K562 (cell line): ENCODE measurements around the gene TMEM161B. TPM values are rescaled to one million over a fixed set of nuclear protein-coding genes. Genes with fewer than 3 reads are reported as not detected.

Source experiments
- BCL6 ChIP-seq: fragments of 250-450 bp; sonication (Bioruptor Pico); IDR thresholded peaks from 2 replicates; pipeline ENCODE4 v1.4.0; 2020
- BDP1 ChIP-seq: IDR thresholded peaks from 3 replicates; pipeline ENCODE4 v1.6.1; 2011; ENCODE audit not compliant: insufficient read length, insufficient read depth
- GTF2A2 ChIP-seq: IDR thresholded peaks from 2 replicates; pipeline ENCODE4 v1.6.1; 2016; ENCODE audit warnings: mild to moderate bottlenecking, missing genetic modification characterization, missing compliant biosample characterization
- HDAC8 ChIP-seq: fragments of 450-650 bp; IDR thresholded peaks from 2 replicates; pipeline ENCODE4 v1.6.1; 2016; ENCODE audit warnings: mild to moderate bottlenecking, missing genetic modification characterization, moderate library complexity, missing compliant biosample characterization
- HIVEP1 ChIP-seq: fragments of 250-450 bp; sonication (Bioruptor Pico); IDR thresholded peaks from 2 replicates; pipeline ENCODE4 v1.4.0; 2020; ENCODE audit warnings: mild to moderate bottlenecking
- NFIX ChIP-seq: fragments of 250-450 bp; sonication (Bioruptor Pico); IDR thresholded peaks from 2 replicates; pipeline ENCODE4 v1.4.0; 2020; ENCODE audit warnings: low read depth, mild to moderate bottlenecking, moderate library complexity
- PBX2 ChIP-seq, 2 experiments: IDR thresholded peaks in 1 of 2; conservative IDR thresholded peaks in 1 of 2; 2 replicates each; pipeline ENCODE4 v1.6.1; 2016; ENCODE audit warnings: low read depth in 2 of 2, mild to moderate bottlenecking in 1 of 2, missing compliant biosample characterization in 1 of 2, missing genetic modification characterization in 1 of 2, moderate library complexity in 1 of 2
- ZNF23 ChIP-seq: fragments of 250-450 bp; sonication (Bioruptor Pico); IDR thresholded peaks from 2 replicates; pipeline ENCODE4 v1.4.0; 2020; ENCODE audit warnings: mild to moderate bottlenecking
- ZNF395 ChIP-seq: fragments of 200-800 bp; sonication (Bioruptor generic); IDR thresholded peaks from 2 replicates; pipeline ENCODE4 v1.6.1; 2017; ENCODE audit warnings: missing genetic modification characterization, missing compliant biosample characterization
- ZNF584 ChIP-seq: fragments of 200-800 bp; sonication (Bioruptor generic); IDR thresholded peaks from 2 replicates; pipeline ENCODE4 v1.6.1; 2016; ENCODE audit warnings: low read depth, mild to moderate bottlenecking, missing genetic modification characterization, missing compliant biosample characterization
- ZNF592 ChIP-seq: fragments of 450-650 bp; IDR thresholded peaks from 2 replicates; pipeline ENCODE4 v1.6.1; 2017; ENCODE audit warnings: antibody characterized with exemption, mild to moderate bottlenecking
- ZNF639 ChIP-seq, 2 experiments: fragments of 200-800 bp in 1 of 2; sonication (Bioruptor generic) in 1 of 2; sonication (generic) in 1 of 2; formaldehyde crosslinking in 1 of 2; IDR thresholded peaks in 1 of 2; conservative IDR thresholded peaks in 1 of 2; 2 replicates each; pipeline versions ENCODE4 v1.5.0 to v1.6.1; 2016 to 2020; ENCODE audit warnings: missing compliant biosample characterization in 1 of 2, missing genetic modification characterization in 1 of 2, missing genetic modification reagents in 1 of 2
- ZNF780A ChIP-seq: fragments of 250-450 bp; sonication (Bioruptor Pico); IDR thresholded peaks from 2 replicates; pipeline ENCODE4 v1.5.0; 2021; ENCODE audit warnings: mild to moderate bottlenecking
- polyA plus RNA-seq, 8 experiments: library from polyadenylated mRNA; depleted of rRNA in 4 of 8; stranded (reverse) in 5 of 8; unstranded in 3 of 8; fragments of >200 nt; fragmentation: Nextera tagmentation in 2 of 8; fragmentation: Illumina TruSeq in 1 of 8; extraction: Ambion mirVana in 2 of 8; extraction: Trizol in 1 of 8; gene quantifications; 2 replicates each; pipeline versions ENCODE4 v1.2.1 to v1.2.3, GENCODE V29; 2011 to 2014; ENCODE audit warnings: inconsistent platforms in 1 of 8, missing spikeins in 1 of 8
- total RNA-seq, 7 experiments: library from RNA; depleted of rRNA in 6 of 7; stranded (reverse); fragments of >200 nt in 6 of 7; fragmentation: Illumina TruSeq in 2 of 7; extraction: Trizol in 2 of 7; gene quantifications; 2 replicates each; pipeline versions ENCODE4 v1.2.1 to v1.2.3, GENCODE V29; 2011 to 2021; ENCODE audit warnings: low replicate concordance in 1 of 7
- TF ChIP-seq, protein P1 (sequence below): fragments of 450-650 bp; conservative IDR thresholded peaks from 2 replicates; pipeline ENCODE4 v1.6.1; 2016; ENCODE audit warnings: missing genetic modification characterization, low read depth, mild to moderate bottlenecking, control low read depth, missing compliant biosample characterization

The TMEM161B gene
- total and polyA plus RNA-seq, 9 of the 15 experiments (the other 6 are each of a cell fraction or from before 2014, with no cell fraction given): 18.9 to 57.1 (median 40.6) TPM

GRCh38 chr5:88251048-88251711, 17.5 kb downstream of the TMEM161B start (continued):
- TF ChIP-seq ZNF395 (CRISPR knock-in tag) (peak; percentile 95), PBX2 (CRISPR knock-in tag; IDR thresholded peaks at IDR 0.05; ENCODE audit: low read depth) (no peak), PBX2 (tag; conservative IDR thresholded peaks at IDR 0.05; ENCODE audit: low read depth) (0 out of 2 replicates have a peak, but pooled peaks have one; percentile 42), BDP1 (no peak), HIVEP1 (CRISPR knock-in tag) (peak; percentile 68; the same call in 1 of the 2 replicates), HDAC8 (tag) (peak; percentile 86), BCL6 (CRISPR knock-in tag) (no peak), ZNF780A (CRISPR knock-in tag) (no peak), ZNF584 (CRISPR knock-in tag) (peak; percentile 93), ZNF23 (CRISPR knock-in tag) (peak; percentile 75), ZNF639 (CRISPR knock-in tag; conservative IDR thresholded peaks at IDR 0.05 in 1 of 2, IDR thresholded peaks at IDR 0.05 in 1 of 2) (peak in 1 of 2 experiments; percentile 72; a peak in 2 of 4 replicates), ZNF592 (peak; percentile 90), NFIX (CRISPR knock-in tag) (0 out of 2 replicates have a peak, but pooled peaks have one; percentile 2), GTF2A2 (tag) (0 out of 2 replicates have a peak, but pooled peaks have one; percentile 54)
- TF ChIP-seq, protein P1, sequence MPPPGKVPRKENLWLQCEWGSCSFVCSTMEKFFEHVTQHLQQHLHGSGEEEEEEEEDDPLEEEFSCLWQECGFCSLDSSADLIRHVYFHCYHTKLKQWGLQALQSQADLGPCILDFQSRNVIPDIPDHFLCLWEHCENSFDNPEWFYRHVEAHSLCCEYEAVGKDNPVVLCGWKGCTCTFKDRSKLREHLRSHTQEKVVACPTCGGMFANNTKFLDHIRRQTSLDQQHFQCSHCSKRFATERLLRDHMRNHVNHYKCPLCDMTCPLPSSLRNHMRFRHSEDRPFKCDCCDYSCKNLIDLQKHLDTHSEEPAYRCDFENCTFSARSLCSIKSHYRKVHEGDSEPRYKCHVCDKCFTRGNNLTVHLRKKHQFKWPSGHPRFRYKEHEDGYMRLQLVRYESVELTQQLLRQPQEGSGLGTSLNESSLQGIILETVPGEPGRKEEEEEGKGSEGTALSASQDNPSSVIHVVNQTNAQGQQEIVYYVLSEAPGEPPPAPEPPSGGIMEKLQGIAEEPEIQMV (tag): peak; percentile 85
